ENCODE measurements around the gene EXD3.

EXD3 gene

DNA sequence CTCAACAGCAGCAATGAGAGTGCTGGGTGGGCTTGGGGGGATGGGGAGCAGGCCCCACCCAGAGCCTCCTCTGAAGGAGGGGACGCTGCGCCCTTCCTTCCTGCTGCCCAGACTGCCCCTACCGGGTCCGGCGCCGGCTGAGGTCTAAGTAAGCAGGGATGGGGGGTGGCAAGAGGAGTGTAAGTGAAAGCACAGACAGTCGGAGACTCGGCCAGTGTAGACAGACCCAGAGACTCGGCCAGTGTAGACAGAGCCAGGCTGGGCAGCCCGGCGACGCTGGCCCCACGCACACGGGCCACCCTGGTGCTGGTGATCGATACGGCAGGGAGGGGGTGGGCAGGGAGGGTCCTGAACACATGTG is 25.6 kb upstream of the EXD3 start:
- Histone ChIP-seq H4K20me1 (peaks cover 65% of the 10 kb centered on the region), H3K4me3 (no peak overlapping the region), H3K27me3 (0 out of 2 replicates have a peak, but pooled peaks cover 5% of the 10 kb centered on the region), H3K9me3 (no peaks in the 10 kb centered on the region), H3K9ac (no peak overlapping the region), H3K4me1 (peaks cover 69% of the 10 kb centered on the region), H3K27ac (no peak overlapping the region), H3K4me2 (no peak overlapping the region), H3K36me3 (peaks cover 26% of the 10 kb centered on the region)
- no peak for TF ChIP-seq Cebpa-rat (IDR thresholded peaks at IDR 0.05)

DNA sequence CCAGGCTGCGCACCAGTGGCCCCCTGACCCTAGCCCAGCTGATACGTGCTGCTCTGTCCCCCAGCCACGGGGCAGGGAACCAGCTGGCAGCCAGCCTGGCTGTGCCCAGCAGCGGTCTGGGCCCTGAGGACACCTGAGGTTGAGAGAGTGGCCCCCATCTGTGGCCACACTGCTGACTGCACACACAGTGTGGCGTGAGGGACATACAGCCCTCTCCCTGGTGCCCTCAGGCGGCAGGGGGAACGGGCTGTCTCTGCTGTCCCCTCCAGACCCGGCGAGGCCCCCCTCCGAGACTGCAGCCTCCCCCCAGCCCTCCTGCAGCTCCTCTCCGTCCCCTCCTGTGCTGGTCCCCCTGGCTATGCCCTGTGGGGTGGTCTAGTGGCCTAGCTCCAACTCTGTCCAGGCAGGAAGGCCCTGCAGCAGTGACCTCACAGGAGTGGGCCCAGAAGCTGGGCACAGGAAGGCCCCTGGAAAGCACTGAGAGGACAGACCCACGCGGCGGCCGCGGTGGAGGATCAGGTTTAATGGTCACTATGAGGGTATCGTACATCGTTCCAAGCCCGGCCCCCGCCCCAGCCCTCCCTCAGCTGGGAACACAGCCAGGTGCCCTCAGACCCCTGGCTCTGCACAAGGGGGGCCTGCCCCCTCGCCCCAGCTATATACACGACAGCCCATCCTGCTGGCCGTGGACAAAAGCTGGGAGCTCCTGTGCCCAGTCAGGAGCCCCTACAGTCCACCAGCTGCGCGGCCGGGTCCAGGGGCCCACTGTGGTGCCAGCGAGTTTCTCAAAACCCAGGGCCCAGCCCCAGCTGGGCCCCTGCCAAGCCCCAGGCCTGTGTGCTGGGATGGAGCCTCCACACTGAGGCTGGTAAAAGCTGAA is 25.0 kb upstream of the EXD3 start:
- H3K9me3 ChIP-seq = no peaks in the 10 kb centered on the region
- H3K4me2 ChIP-seq = no peak overlapping the region
- peaks cover 63% of the 10 kb centered on the region for H3K4me1 ChIP-seq
- H3K9ac ChIP-seq = no peak overlapping the region
- peaks cover 5% of the 10 kb centered on the region; the same call in 1 of the 2 replicates for H3K27me3 ChIP-seq
- H3K36me3 ChIP-seq = peaks cover 20% of the 10 kb centered on the region
- peaks cover 58% of the 10 kb centered on the region for H4K20me1 ChIP-seq
- no peak for TF ChIP-seq Cebpa-rat (IDR thresholded peaks at IDR 0.05)
- no peak overlapping the region for H3K4me3 ChIP-seq
- no peak overlapping the region for H3K27ac ChIP-seq

DNA sequence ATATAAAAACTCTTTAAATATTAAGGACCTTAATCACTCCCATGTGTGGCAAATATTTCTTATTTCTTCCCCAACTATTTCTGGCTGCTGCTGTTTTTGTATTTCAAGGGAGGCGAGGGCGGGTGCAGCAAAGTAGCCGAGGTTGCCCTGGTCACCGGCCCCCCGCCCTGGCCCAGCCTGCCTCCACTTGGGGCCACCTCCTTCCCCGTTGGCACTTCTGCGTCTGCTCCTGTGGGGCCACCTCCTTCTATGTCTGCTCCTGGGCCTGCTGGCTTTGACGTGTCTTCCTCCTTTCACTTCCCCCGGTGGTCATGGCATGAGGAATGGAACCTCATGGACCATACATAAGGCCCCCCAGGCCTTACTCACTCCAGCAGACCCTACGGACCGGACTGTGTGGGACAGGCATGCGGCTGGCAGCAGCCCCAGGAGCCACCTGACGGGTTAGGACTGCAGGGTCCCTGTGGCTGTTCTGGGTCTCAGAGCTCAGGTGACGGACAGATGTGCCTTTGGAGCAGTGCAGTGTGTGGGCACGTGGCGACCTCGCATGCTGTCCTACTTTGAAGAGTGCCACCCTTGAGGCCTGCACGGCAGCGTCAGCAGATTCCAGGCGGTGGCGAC is 24.0 kb upstream of the EXD3 start:
- Histone ChIP-seq H3K36me3 (peaks cover 13% of the 10 kb centered on the region; the same call in 1 of the 2 replicates), H3K4me1 (peaks cover 53% of the 10 kb centered on the region), H3K27me3 (peaks cover 13% of the 10 kb centered on the region), H3K4me2 (no peak overlapping the region), H3K9ac (no peak overlapping the region), H3K27ac (no peak overlapping the region), H3K4me3 (no peak overlapping the region), H4K20me1 (peaks cover 50% of the 10 kb centered on the region), H3K9me3 (no peaks in the 10 kb centered on the region)
- TF ChIP-seq Cebpa-rat (IDR thresholded peaks at IDR 0.05) = no peak

DNA sequence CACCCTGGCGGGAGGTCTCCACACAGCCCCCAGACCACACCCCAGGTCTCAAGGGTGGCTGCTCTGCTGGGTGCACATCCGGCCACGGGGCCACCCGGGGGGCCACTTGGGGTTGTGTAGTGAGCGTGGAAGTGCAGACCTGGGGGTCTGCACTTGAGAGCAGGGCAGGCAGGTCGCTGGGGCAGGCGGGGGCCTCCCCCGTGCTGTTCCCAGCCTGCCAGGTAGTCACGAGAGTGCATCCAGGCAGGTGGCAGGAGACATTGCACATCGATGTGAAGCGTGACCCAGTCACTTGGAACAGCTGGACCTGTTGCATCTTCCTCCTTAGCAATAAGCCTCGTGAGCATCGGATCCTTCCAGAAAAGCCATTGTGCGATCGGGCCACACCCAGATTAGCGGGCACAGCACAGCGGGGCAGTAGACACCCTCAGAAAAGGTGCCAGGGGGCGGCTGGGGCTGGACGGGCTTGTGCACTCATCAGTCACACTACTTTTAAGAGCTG is 23.0 kb upstream of the EXD3 start:
- Histone ChIP-seq H4K20me1 (peaks cover 50% of the 10 kb centered on the region), H3K27me3 (peaks cover 22% of the 10 kb centered on the region), H3K4me2 (peak overlapping the region; percentile 33), H3K27ac (no peak overlapping the region), H3K36me3 (peaks cover 13% of the 10 kb centered on the region; the same call in 1 of the 2 replicates), H3K9me3 (no peaks in the 10 kb centered on the region), H3K4me1 (peaks cover 48% of the 10 kb centered on the region), H3K9ac (no peak overlapping the region), H3K4me3 (no peak overlapping the region)
- TF ChIP-seq Cebpa-rat (IDR thresholded peaks at IDR 0.05) = no peak

DNA sequence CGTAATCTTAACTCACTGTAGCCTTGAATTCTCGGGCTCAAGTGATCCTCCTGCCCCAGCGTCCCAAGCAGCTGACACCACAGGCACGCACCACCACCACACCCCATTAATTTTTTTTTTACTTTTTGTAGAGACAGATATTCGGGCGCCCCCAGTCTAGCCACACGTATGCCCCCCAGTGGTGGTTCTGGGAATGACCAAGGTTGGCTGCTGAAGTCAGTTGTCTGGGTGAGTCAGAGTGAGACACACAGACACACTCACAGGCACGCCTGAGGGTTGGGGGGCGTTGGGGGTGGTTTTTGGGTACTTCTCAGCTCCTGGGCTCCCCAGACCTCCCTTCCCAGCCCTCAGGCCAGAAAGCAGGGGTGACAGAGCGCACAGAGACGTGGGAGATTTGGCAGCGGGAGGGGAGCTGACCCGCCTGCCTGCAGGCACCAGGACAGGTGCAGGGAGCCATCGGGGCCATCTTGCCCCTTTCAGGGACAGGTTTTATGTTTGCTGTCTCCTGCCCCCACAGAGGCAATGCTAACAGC is 22.4 kb upstream of the EXD3 start:
- H3K4me1 ChIP-seq = peaks cover 42% of the 10 kb centered on the region
- H3K36me3 ChIP-seq = peaks cover 13% of the 10 kb centered on the region; the same call in 1 of the 2 replicates
- no peak overlapping the region for H3K4me3 ChIP-seq
- no peak for TF ChIP-seq Cebpa-rat (IDR thresholded peaks at IDR 0.05)
- peak overlapping the region; percentile 33 for H3K4me2 ChIP-seq
- peaks cover 50% of the 10 kb centered on the region for H4K20me1 ChIP-seq
- no peak overlapping the region for H3K9ac ChIP-seq
- H3K27me3 ChIP-seq = peaks cover 22% of the 10 kb centered on the region
- H3K9me3 ChIP-seq = no peaks in the 10 kb centered on the region
- no peak overlapping the region for H3K27ac ChIP-seq

DNA sequence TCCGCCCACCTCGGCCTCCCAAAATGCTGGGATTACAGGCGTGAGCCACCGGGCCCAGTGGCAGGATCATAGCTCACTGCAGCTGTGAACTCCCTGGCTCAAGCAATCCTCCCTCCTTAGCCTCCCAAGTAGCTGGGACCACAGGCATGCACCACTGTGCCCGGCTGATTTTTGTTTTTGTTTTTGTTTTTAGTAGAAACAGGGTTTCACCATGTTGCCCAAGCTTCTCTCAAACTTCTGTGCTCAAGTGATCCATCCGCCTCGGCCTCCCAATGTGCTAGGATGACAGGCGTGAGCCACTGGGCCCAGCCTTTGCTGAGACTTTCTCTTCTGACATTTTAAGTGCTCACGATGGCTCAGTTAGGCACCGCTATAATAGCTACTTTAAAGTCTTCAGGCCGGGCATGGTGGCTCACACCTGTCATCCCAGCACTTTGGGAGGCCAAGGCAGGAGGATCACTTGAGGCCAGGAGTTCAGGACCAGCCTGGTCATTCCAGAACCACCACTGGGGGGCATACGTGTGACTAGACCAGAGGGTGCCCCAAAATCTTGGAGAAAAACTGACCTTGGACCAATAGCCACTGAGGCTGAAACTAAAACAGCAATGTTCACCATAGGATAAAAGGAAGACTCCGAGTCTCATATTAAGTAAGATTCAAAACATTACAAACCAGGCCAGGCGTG is 21.3 kb upstream of the EXD3 start:
- H4K20me1 ChIP-seq = peaks cover 39% of the 10 kb centered on the region
- H3K27me3 ChIP-seq = peaks cover 22% of the 10 kb centered on the region
- H3K9ac ChIP-seq = no peak overlapping the region
- no peak overlapping the region for H3K4me3 ChIP-seq
- H3K4me1 ChIP-seq = peaks cover 31% of the 10 kb centered on the region
- no peak overlapping the region for H3K4me2 ChIP-seq
- H3K9me3 ChIP-seq = no peaks in the 10 kb centered on the region
- TF ChIP-seq Cebpa-rat (IDR thresholded peaks at IDR 0.05) = no peak
- no peak overlapping the region for H3K27ac ChIP-seq
- peaks cover 4% of the 10 kb centered on the region; the same call in 1 of the 2 replicates for H3K36me3 ChIP-seq

DNA sequence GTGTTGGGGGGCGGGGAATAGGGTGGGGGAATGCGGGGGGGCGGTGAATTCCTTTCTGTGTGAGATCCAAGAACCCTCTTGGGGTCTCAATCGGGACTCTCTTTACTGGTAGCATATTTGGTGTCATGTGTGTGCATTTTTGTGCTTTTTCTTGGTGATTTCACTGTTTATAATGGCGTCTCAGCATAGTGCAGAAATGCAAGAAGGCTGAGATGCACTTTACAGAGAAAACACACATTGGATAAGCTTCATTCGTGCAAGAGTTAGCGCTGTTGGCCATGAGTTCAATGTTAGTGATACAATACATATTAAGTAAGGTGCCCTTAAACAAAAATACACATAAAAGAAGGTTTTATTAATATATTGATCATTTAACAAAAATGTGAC is 19.0 kb upstream of the EXD3 start:
- Histone ChIP-seq H3K27me3 (peaks cover 22% of the 10 kb centered on the region), H3K9me3 (no peaks in the 10 kb centered on the region), H4K20me1 (peaks cover 16% of the 10 kb centered on the region), H3K27ac (no peak overlapping the region), H3K36me3 (no peaks in the 10 kb centered on the region), H3K9ac (no peak overlapping the region), H3K4me1 (peaks cover 37% of the 10 kb centered on the region), H3K4me2 (no peak overlapping the region), H3K4me3 (no peak overlapping the region)
- TF ChIP-seq Cebpa-rat (IDR thresholded peaks at IDR 0.05) = no peak

DNA sequence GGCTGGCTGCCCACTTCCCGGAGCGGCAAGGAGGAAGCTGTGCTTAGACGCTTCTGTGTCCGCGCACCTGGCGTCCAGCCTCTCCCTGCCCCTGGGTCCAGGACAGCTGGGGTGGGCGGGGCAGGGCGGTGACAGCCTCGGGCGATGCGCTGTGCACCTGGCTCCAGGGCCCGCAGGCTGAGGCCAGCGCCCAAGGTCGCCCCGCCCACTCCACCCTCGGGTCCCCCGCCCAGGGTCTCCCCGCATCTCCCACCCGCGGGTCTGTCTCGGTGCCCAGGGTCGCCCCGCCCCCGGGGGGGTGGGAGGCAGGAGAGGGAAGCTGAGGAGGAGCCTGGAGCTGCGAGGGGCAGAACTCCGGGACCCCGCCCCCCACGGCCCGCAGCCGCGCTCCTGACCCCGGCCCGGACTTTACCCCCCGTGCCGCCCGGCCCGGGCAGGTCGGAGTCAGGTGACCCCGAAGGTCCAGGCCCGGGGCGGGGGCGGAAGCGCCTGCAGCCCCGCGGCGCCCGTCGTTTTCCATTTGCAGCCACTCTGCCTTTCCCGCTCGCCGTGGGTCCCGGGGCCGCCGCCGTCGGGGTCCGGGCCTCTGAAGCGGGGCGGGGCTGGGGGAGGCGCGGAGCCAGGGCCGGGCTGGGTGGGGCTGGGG is 18.4 kb upstream of the EXD3 start, which contains the start of gene ENTPD8:
TSS of gene ENTPD8 (minus strand) at position 69 of the 646 bp plus-strand sequence. CDS start 3,072 bp downstream, outside the sequence.
- H3K9ac ChIP-seq = no peak within 1 kb of the TSS
- H3K27me3 ChIP-seq = peaks cover 19% of the 10 kb centered on the region
- H3K36me3 ChIP-seq = no peaks in the 10 kb centered on the region
- H3K9me3 ChIP-seq = no peaks in the 10 kb centered on the region
- no peak within 1 kb of the TSS for H3K27ac ChIP-seq
- TF ChIP-seq Cebpa-rat (IDR thresholded peaks at IDR 0.05) = no peak
- peaks cover 11% of the 10 kb centered on the region for H4K20me1 ChIP-seq
- H3K4me3 ChIP-seq = peak within 1 kb of the TSS; percentile 61
- H3K4me1 ChIP-seq = peaks cover 39% of the 10 kb centered on the region
- peak within 1 kb of the TSS; percentile 92 for H3K4me2 ChIP-seq

DNA sequence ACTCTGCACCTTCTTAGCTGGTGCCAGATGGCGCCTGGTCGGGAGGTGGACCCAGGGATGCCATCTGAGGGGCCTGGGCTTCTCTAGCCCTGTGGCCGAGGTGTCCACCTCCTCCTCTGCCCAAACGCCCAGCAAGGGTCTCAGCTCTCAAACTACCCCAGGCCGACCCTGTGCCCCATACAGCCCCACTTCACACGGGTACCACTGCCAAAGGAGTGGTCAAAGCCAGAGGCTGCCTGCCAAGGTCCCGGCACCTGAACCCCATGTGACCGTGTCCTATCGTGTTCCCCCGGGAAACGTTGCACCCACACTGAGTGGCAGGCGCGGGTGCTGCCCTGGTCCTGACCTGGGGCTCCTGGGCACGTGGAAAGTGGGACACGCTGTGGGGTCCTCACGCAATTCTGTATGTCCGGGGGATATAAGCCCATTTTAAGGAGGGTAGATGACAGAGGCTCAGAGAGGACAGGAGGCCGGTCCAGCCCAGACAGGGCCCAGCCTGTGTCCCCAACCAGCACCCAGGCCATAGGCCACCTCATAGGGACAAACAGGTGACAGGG is 16.3 kb upstream of the EXD3 start:
- no peak overlapping the region for H3K27ac ChIP-seq
- H3K9me3 ChIP-seq = no peaks in the 10 kb centered on the region
- peaks cover 46% of the 10 kb centered on the region for H3K4me1 ChIP-seq
- H3K9ac ChIP-seq = no peak overlapping the region
- H3K36me3 ChIP-seq = no peaks in the 10 kb centered on the region
- no peak overlapping the region for H3K4me2 ChIP-seq
- no peak overlapping the region for H3K4me3 ChIP-seq
- no peaks in the 10 kb centered on the region for H4K20me1 ChIP-seq
- H3K27me3 ChIP-seq = peaks cover 17% of the 10 kb centered on the region
- TF ChIP-seq Cebpa-rat (IDR thresholded peaks at IDR 0.05) = no peak
